Breast epithelium (tissue), 3 donors: ENCODE data around the gene RIC3.
A peak's percentile ranks its signal among the peaks of the same experiment; 100 is the strongest.

ENCODE experiments used
- POLR2A ChIP-seq: fragments of 450-650 bp; IDR thresholded peaks from one replicate; pipeline ENCODE4 v1.6.1; 2016; ENCODE audit warnings: antibody characterized with exemption, mild to moderate bottlenecking, moderate library complexity
- TF ChIP-seq, protein P1 (sequence below), 3 donors: fragments of 450-650 bp; IDR thresholded peaks; one replicate each; pipeline ENCODE4 v1.5.1; 2016 to 2017; ENCODE audit warnings: antibody characterized with exemption in 3 of 3, mild to moderate bottlenecking in 3 of 3, moderate library complexity in 3 of 3

DNA sequence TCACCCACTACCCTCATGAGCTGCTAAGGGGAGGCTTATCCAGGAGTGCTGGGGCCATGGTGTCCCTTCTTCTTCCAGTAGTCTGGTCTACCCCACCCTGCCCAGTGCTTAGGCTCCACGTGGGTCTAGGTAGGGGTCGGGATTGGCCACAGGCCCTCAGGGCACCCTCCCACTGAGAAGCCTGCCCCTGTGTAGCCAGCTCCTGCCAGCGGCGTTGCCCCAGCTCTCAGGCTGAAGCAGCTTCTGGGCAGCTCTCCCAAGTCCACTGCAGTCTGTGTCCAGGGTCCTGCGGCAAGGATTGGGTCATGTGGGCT, 24.0 kb upstream of the RIC3 start:
- TF ChIP-seq POLR2A, result no peak
- TF ChIP-seq, protein P1, sequence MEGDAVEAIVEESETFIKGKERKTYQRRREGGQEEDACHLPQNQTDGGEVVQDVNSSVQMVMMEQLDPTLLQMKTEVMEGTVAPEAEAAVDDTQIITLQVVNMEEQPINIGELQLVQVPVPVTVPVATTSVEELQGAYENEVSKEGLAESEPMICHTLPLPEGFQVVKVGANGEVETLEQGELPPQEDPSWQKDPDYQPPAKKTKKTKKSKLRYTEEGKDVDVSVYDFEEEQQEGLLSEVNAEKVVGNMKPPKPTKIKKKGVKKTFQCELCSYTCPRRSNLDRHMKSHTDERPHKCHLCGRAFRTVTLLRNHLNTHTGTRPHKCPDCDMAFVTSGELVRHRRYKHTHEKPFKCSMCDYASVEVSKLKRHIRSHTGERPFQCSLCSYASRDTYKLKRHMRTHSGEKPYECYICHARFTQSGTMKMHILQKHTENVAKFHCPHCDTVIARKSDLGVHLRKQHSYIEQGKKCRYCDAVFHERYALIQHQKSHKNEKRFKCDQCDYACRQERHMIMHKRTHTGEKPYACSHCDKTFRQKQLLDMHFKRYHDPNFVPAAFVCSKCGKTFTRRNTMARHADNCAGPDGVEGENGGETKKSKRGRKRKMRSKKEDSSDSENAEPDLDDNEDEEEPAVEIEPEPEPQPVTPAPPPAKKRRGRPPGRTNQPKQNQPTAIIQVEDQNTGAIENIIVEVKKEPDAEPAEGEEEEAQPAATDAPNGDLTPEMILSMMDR (IDR thresholded peaks at IDR 0.05), result peak in 1 of 3 donors; percentile 1
